ENCODE measurements around the gene ZDHHC22. TPM values are rescaled to one million over a fixed set of nuclear protein-coding genes. Genes with fewer than 3 reads are reported as not detected.

The ZDHHC22 gene
- total RNA-seq, 2 experiments from 2014 or later, result not detected

DNA sequence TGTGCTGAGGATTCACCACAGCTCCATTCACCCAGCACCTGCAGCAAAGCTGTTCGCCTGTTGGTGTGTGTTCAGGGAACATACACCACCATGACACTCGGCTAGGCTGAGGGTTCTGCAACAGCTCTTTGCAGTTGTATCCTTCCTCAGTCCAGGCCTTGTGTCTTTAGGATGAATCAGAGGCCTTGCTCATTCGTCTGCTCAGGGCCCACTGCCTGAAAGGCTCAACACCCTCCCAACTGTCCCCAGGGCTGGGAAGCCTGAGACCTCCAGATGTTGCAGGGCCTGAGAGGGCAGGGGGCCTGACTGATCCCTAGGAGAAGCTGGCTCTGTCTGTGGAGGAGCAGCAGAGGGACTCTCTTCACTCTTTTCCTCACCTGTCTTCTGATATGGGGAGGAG is 11.2 kb downstream of the ZDHHC22 start:
- DNase-seq, result no peak
- H3K27me3 Mint-ChIP-seq, result peaks cover 68% of the 10 kb centered on the region
- ATAC-seq (ENCODE audit: low read depth), result no peak
- no peaks in the 10 kb centered on the region for H3K9me3 Mint-ChIP-seq
- H3K36me3 Mint-ChIP-seq, result no peaks in the 10 kb centered on the region
- H3K4me1 Mint-ChIP-seq, result peaks cover 4% of the 10 kb centered on the region
- POLR2A ChIA-PET, result no interaction called here
- no peak overlapping the region for H3K4me3 Mint-ChIP-seq
- H3K27ac Mint-ChIP-seq, result no peak overlapping the region

DNA sequence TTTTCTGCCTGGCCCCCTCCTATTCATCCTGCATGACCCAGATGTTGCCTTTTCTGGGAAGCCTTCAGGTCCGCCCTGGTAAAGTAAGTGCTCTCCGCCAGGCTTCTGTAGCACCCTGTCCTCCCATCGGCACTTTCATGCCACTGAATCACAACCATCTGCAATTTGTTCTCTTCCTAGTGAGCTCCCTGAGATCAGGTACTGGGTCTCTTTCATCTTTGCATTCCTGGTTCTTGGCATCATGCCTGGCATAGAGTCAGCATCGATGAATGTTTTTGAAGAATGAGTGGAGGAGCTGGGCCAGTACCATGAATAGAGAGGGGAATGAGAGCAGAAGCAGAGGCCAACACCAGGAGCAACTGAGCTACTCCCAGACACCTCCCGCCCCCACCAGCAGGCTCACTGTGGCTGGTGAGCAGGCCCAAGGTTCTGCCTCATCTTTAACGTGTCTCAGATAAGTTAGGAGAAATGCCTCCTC is 13.1 kb downstream of the ZDHHC22 start:
- H3K9me3 Mint-ChIP-seq, result no peaks in the 10 kb centered on the region
- H3K4me1 Mint-ChIP-seq, result peaks cover 11% of the 10 kb centered on the region
- DNase-seq, result no peak
- POLR2A ChIA-PET, result no interaction called here
- no peaks in the 10 kb centered on the region for H3K36me3 Mint-ChIP-seq
- ATAC-seq (ENCODE audit: low read depth), result no peak
- H3K27ac Mint-ChIP-seq, result no peak overlapping the region
- no peak overlapping the region for H3K4me3 Mint-ChIP-seq
- peaks cover 56% of the 10 kb centered on the region for H3K27me3 Mint-ChIP-seq

DNA sequence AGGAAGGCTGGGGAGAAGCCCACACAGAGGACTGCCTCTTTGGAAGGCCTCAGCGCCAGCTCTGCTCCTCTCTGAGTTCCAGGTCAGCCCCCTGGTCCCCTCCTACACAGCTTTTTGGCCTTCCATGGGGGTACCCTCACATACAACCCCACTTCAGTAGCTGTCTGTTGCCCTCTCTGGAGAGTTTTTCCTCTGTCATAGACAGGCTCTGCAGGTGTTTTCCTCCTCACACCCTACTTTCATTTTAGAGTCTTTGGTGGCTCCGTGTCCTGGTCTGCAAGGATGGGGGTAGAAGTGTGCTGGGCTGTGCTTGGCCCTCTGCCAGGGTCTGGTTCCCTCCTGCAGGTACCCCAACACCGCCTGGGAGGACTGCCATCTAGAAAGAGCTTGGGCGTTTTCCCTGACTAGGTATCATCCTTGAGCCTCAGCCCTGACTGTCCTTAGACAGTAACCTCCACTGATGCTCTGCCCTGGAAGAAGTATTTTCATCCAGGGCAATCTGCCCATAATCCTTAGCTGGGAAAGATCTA is 15.1 kb downstream of the ZDHHC22 start:
- Mint-ChIP-seq H3K36me3 (no peaks in the 10 kb centered on the region), H3K9me3 (no peaks in the 10 kb centered on the region), H3K4me1 (peaks cover 18% of the 10 kb centered on the region), H3K27me3 (peaks cover 40% of the 10 kb centered on the region), H3K27ac (no peak overlapping the region), H3K4me3 (no peak overlapping the region)
- DNase-seq, result no peak
- ATAC-seq (ENCODE audit: low read depth), result no peak
- POLR2A ChIA-PET, result no interaction called here

DNA sequence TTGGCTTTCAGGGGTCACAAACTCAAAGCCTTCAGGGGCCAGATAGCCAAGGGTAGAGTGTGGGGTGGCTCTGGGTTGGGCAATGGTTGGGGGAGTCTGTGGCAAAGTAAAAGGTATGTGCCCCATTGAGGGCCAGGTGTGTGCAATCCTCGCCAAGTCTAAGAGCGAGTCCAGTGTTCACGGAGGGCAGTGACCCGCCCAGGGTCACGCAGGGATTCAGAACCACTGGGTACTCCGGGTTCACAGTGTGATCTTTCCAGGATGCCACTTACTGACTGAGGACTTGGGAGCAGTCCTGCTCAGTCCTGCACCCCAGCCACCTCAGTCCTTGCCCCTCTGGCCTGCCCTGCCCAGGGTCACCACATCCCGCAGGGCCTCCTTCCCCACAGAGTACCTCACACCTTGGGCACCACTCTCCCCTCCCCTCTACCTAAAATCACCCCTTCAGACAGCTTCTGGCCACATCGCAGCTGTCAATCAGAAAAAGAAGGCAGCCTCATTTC is 15.7 kb downstream of the ZDHHC22 start:
- H3K36me3 Mint-ChIP-seq, result no peaks in the 10 kb centered on the region
- POLR2A ChIA-PET, result no interaction called here
- H3K27me3 Mint-ChIP-seq, result peaks cover 39% of the 10 kb centered on the region
- H3K4me1 Mint-ChIP-seq, result peaks cover 24% of the 10 kb centered on the region
- H3K4me3 Mint-ChIP-seq, result peak overlapping the region; percentile 68
- no peaks in the 10 kb centered on the region for H3K9me3 Mint-ChIP-seq
- ATAC-seq (ENCODE audit: low read depth) (no peak), DNase-seq (no peak)
- no peak overlapping the region for H3K27ac Mint-ChIP-seq

DNA sequence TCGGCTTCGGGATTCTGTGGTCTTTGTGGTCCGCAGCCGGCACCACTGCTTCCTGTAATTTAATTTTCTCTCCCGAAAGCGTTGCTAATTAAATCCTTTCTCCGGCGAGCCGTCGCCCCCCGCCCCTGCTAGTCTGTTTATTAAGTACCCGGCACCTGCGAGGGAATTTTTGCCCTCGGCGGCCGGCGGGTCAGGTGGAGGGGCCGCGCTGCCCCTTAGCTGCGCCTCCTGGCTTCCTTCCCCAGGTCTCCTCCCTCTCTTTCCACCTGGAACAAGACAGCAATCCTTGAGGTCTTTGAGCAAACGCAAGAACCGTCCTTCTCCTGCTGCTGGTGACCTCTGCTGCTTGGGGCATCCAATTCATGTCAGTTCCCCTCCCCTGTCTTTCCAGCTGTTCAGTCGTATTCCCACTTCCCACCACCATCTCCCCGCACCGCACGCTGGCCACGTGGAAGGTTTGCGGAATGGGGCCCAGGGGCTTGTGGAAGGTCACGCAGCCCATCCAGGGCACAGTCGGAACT is 16.2 kb downstream of the ZDHHC22 start:
- DNase-seq, result no peak
- H3K4me3 Mint-ChIP-seq, result peak overlapping the region; percentile 68
- no peak for ATAC-seq (ENCODE audit: low read depth)
- H3K36me3 Mint-ChIP-seq, result no peaks in the 10 kb centered on the region
- H3K9me3 Mint-ChIP-seq, result no peaks in the 10 kb centered on the region
- no peak overlapping the region for H3K27ac Mint-ChIP-seq
- peaks cover 39% of the 10 kb centered on the region for H3K27me3 Mint-ChIP-seq
- peaks cover 28% of the 10 kb centered on the region for H3K4me1 Mint-ChIP-seq
- POLR2A ChIA-PET, result interaction anchor here (2.5 kb wide), 1 partner anchor 26 kb away, joined by 8 read pairs; no protein-coding TSS in a partner anchor

DNA sequence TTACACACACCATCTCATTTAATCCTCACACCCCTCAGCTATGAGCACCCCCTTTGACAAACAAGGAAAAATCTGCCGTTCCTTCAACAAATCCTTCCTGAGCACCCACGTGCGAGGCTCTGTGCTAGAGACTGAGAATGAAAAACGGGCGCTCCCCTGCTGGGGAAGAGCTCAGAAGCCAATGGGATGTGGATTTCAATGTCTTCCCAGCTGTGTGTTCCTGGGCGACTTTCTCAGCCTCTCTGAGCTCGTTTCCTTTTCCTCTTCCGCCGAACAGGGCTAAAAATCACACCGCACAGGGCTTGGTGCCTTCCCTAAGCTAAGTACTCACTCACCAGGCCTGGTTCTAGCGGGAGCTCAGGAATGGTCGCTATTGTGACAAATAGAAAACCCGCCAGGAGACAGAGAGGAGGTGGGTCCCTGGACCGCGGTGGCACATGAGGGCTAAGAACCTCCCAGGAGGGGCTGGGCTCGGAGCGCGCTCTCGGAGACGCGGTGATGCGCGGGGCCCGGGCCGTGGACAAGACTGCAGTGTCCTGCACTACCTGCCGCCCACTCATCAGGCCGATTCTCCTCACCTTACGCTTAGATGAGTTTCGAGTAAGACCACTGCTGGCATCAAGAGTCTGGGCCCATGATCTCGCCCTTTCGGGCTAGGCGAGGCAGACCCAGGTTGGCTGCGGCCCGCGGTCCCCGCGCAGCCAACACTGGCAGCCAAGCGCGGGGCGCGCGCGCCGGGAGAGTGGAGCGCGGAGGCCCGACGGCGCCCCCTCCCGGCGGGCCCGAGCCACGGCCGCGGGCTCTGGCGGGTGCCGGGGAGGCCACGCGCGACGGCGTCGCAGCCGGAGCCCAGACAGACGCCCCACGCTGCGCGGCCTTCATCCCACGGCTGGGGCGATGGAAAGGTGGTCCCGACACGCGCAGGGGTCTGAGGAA is 17.0 kb downstream of the ZDHHC22 start:
- no peak overlapping the region for H3K27ac Mint-ChIP-seq
- peaks cover 32% of the 10 kb centered on the region for H3K4me1 Mint-ChIP-seq
- no peaks in the 10 kb centered on the region for H3K9me3 Mint-ChIP-seq
- peaks cover 39% of the 10 kb centered on the region for H3K27me3 Mint-ChIP-seq
- ATAC-seq (ENCODE audit: low read depth) (peak; percentile 79), DNase-seq (peak; percentile 85)
- H3K36me3 Mint-ChIP-seq, result no peaks in the 10 kb centered on the region
- POLR2A ChIA-PET, result interaction anchor here (2.5 kb wide), 1 partner anchor 26 kb away, joined by 8 read pairs; no protein-coding TSS in a partner anchor
- H3K4me3 Mint-ChIP-seq, result peak overlapping the region; percentile 77

DNA sequence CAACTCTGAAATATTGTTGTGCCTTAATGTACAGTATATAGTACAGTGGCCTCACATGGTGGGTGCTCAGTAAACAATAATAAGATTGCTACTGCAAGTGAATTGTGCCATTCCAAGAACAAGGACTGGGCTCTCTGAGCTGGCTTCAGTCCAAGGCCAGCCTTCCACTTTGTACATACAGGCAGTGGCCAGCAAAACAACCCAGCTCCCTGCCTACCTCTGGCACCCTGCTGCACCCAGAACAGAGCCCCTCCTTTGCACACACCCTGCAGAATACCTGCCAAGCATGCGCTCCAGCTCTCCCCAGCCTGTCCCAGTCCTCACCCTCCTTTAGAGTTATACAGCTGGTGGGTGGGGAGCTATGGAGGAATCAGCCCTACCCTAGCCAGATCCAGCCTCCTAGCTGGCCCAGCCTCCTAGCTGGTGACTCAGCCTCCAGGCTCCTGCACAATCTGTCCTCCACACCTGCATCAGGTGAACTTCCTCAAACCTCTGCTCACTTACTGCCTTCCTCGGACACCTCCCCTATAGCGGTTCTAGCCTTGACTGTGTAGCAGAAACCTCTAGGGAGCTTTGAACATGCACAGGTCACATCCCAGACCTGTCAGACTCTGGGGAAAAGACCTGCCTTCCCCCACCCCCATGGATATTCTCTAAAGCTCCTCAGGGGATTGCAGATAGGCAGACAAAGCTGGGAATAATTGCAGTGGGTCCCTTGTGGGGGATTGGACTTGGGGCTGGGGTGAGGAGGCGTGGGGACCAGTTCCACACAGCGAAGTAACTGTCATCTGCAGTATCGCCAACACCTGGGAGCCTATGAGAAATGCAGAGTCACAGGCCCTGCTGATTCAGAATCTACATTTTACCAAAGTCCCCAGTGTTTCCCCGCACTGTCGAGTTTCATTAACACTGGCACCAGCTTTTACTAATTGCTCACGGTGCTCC is 17.9 kb downstream of the ZDHHC22 start:
- Mint-ChIP-seq H3K27ac (no peak overlapping the region), H3K4me3 (peak overlapping the region; percentile 77), H3K27me3 (peaks cover 31% of the 10 kb centered on the region), H3K4me1 (peaks cover 32% of the 10 kb centered on the region), H3K9me3 (no peaks in the 10 kb centered on the region), H3K36me3 (no peaks in the 10 kb centered on the region)
- DNase-seq (no peak), ATAC-seq (ENCODE audit: low read depth) (no peak)
- POLR2A ChIA-PET, result interaction anchor here (2.5 kb wide), 1 partner anchor 25 kb away, joined by 8 read pairs; no protein-coding TSS in a partner anchor

DNA sequence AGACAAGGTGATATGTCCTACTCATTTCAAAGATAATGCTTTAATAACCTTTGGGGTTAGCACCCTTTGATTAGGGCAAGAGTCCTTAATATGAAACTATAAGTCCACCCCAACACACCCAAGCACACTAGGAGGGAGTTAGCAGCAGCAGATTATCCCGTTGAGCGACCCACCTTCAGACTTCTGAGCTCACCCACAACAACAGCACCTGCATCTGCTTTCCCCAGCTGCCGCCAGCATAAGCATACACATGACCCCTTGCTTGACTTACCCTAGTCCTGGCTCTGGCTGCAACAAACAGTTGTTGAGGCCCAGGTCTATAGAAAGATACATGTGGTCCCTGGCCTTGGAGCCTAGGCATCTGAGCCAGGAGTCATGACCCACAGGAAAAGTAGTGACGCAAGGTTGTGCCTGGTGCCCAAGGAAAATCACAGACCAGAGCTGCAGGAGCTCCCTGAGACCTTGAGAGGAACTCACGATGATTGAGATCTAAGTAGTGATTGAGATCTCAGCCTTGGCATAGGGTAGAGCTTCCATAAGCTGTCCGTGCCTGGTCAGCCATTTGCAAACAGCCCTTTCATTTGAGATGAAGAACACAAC is 19.0 kb downstream of the ZDHHC22 start:
- H3K4me3 Mint-ChIP-seq, result no peak overlapping the region

DNA sequence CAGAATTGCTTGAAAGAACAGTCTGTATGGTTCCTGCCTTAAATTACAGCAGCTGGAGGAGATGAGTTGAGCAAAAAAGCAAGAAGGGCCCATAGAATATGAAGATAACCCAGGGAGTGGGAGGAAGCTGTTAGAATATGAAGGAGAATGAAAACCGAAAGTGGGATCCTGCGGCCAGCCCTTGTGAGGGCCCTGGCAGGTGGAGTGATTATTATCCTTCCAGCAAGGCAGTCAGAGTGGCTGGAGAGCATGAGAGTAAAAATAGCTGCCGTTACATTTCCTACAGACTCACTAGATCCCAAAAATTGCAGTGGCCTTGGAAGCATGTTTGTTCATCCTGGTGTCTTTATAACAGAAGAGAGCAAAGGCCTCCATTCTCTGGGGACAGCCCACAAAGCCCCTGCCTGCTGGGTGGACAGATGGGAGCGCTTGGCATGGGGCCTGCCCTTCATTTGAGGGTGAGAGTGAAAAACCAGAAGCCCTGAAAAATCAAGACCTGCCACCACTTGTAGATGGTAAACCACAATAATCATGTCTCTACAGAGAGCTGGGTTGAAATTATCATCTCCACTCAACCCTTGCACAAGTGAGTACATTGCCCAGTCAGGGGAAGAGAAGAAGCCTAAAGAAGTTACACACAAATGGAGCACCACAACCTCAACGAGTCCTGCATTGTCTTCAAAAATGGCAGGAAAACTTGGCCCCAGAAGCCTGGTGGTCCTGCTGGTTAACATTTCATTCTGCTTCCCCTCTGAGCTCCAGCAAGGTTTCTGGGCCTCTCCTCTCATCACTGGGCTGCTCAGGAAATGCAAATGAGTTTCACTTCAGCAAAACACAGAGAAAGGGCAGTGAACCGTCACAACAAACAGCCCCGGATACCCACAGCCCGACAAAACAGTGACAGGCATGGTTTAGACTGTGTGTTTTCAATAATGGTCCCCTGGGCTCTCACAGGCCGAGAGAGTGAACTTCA is 20.5 kb downstream of the ZDHHC22 start:
- H3K27ac Mint-ChIP-seq, result peak overlapping the region; percentile 50
- H3K27me3 Mint-ChIP-seq, result peaks cover 12% of the 10 kb centered on the region
- POLR2A ChIA-PET, result interaction anchor here (1.0 to 1.2 kb wide), 3 partner anchors 8 to 200 kb away, joined by 3 to 8 read pairs (median 3); partner anchors contain the start of genes CIPC, GSTZ1 and POMT2
- peak overlapping the region; percentile 34 for H3K4me3 Mint-ChIP-seq
- DNase-seq (no peak), ATAC-seq (ENCODE audit: low read depth) (peak; percentile 79)
- no peaks in the 10 kb centered on the region for H3K9me3 Mint-ChIP-seq
- peaks cover 30% of the 10 kb centered on the region for H3K4me1 Mint-ChIP-seq
- H3K36me3 Mint-ChIP-seq, result peaks cover 2% of the 10 kb centered on the region

More for the DNA sequence above, 19.0 kb downstream of the ZDHHC22 start:
- Mint-ChIP-seq H3K36me3 (no peaks in the 10 kb centered on the region), H3K4me1 (peaks cover 32% of the 10 kb centered on the region), H3K27ac (no peak overlapping the region), H3K27me3 (peaks cover 23% of the 10 kb centered on the region), H3K9me3 (no peaks in the 10 kb centered on the region)
- DNase-seq, result no peak
- no peak for ATAC-seq (ENCODE audit: low read depth)
- POLR2A ChIA-PET, result interaction anchor here (1.2 to 2.5 kb wide), 2 partner anchors 10 to 24 kb away, joined by 3 to 8 read pairs; no protein-coding TSS in a partner anchor

DNA sequence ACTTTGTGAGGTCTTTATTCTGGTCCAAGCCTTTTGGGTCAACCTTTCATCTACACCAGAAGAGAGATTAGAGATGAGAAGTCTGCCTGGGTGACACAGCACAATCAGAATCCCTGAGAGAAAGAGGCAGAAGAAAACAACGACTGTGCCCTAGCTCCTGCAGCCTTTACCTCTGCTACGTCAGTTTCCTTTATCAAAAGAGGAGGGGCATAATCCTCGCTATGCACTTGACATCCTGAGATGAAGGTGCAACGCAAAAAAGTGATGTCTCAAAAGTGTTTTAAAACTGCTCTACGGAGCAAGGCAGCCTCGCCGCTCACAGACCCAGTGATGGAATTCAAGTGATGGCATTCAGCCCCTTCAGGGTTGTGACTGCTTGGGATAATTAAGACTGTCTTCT is 21.7 kb downstream of the ZDHHC22 start:
- no peak for DNase-seq
- Mint-ChIP-seq H3K4me3 (no peak overlapping the region), H3K27me3 (peaks cover 3% of the 10 kb centered on the region), H3K36me3 (peaks cover 2% of the 10 kb centered on the region), H3K27ac (peak overlapping the region; percentile 16), H3K4me1 (peaks cover 26% of the 10 kb centered on the region), H3K9me3 (no peaks in the 10 kb centered on the region)
- POLR2A ChIA-PET, result no interaction called here
- ATAC-seq (ENCODE audit: low read depth), result no peak

DNA sequence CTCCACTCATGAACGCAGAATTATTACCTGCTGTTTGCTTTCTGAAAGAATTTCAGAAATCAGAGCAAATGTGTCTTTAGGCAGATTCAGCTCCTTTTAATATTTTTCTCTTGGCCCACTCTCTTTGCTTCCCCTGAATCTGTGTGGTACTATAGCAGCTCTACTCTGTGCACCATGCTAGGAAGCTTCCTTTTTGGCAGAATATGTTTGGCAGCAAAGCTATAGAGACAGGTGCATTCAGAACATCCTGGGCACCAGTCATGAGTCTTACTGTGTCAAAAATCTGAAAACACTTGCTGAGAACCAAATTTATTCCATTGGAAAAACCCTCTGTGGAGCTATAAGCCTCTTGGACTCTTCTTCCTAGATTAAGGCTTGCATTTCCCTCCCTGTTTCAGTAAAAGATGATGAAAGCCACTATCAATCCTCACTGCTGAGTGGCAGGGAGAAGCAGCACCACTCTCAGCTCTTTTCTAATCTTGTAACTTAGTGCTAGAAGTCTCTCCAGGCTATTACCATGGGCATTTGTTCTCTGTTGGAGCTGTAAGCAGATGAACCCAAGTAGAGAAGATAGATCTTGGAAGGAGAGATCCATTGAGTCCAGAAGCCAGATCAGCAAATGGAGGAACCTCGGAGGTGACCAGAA is 25.3 kb downstream of the ZDHHC22 start:
- Mint-ChIP-seq H3K36me3 (peaks cover 7% of the 10 kb centered on the region), H3K27ac (no peak overlapping the region)
- POLR2A ChIA-PET, result no interaction called here

More for the DNA sequence above, 25.3 kb downstream of the ZDHHC22 start:
- no peaks in the 10 kb centered on the region for H3K27me3 Mint-ChIP-seq
- no peaks in the 10 kb centered on the region for H3K9me3 Mint-ChIP-seq
- no peak for ATAC-seq (ENCODE audit: low read depth)
- peaks cover 12% of the 10 kb centered on the region for H3K4me1 Mint-ChIP-seq
- DNase-seq, result no peak
- no peak overlapping the region for H3K4me3 Mint-ChIP-seq

All from activated naive CD8-positive, alpha-beta T cell treated with anti-CD3 and anti-CD28 coated beads, Interleukin-2, amount 10 ng/mL, durations not matched to agents 7 days and 5 days (primary cell).